GM23248 (cell line): ENCODE results near the gene BRD2.

ENCODE experiments used
- EZH2 ChIP-seq: fragments of 200-600 bp; sonication (generic); IDR thresholded peaks from 2 replicates; pipeline ENCODE4 v1.6.1; 2018; ENCODE audit warnings: antibody characterized with exemption, mild to moderate bottlenecking; ENCODE audit not compliant: insufficient read depth, poor library complexity, severe bottlenecking
- EZH2phosphoT487 ChIP-seq: fragments of 200-600 bp; sonication (generic); IDR thresholded peaks from 2 replicates; pipeline ENCODE4 v1.6.1; 2018; ENCODE audit warnings: antibody characterized with exemption, moderate library complexity, mild to moderate bottlenecking, low read depth; ENCODE audit not compliant: insufficient read depth

GRCh38 chr6:32949113-32949512, 19.3 kb upstream of the BRD2 start:
- no peak for TF ChIP-seq EZH2
- TF ChIP-seq EZH2phosphoT487 = no peak
